ENCODE data around the gene SUCLG1. TPM values are rescaled to one million over a fixed set of nuclear protein-coding genes. Genes with fewer than 3 reads are reported as not detected.

Gene SUCLG1
- total RNA-seq, 1 donor from 2014 or later, result 40.2 TPM

DNA sequence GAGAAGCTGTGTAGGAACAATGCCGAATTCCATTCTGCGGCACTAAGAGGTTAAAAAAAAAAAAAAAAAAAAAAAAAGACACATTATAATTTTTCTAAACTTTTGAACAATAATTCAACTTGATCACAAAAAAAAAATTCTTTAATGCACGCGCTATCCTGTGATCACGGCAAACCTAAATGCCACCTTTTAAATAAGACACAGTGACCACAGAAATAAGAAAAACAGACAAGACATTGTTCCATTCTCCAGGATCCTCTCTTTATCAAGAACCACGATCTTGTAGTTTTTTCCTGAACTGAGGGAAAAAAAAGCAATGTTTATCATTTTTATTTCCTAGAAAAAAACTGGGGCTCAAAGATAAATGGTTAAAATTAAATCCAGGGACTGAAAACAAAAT is 9.4 kb downstream of the SUCLG1 start:
- Histone ChIP-seq H3K4me2 (no peak overlapping the region), H3K27ac (no peak overlapping the region), H3K4me3 (no peak overlapping the region), H3K9me3 (ENCODE audit: low read depth) (no peaks in the 10 kb centered on the region), H3F3A (ENCODE audit: low read depth) (no peaks in the 10 kb centered on the region), H3K9ac (no peak overlapping the region), H3K36me3 (peaks cover 4% of the 10 kb centered on the region), H2AFZ (replicated peaks) (no peak overlapping the region), H3K27me3 (no peaks in the 10 kb centered on the region), H3K4me1 (no peaks in the 10 kb centered on the region), H3K79me2 (ENCODE audit: low read depth) (peaks cover 15% of the 10 kb centered on the region), H4K20me1 (ENCODE audit: low read depth) (peaks cover 3% of the 10 kb centered on the region)
- H3K9me3 Mint-ChIP-seq, result no peaks in the 10 kb centered on the region
- TF ChIP-seq EZH2 (IDR thresholded peaks at IDR 0.05) (no peak), CTCF (IDR thresholded peaks at IDR 0.05) (no peak), EZH2phosphoT487 (IDR thresholded peaks at IDR 0.05) (no peak)
- H3K4me1 Mint-ChIP-seq, result no peaks in the 10 kb centered on the region
- peaks cover 14% of the 10 kb centered on the region for H3K36me3 Mint-ChIP-seq
- H3K4me3 Mint-ChIP-seq, result no peak overlapping the region
- H3K27me3 Mint-ChIP-seq (ENCODE audit: insufficient read depth, low read depth), result no peaks in the 10 kb centered on the region
- DNase-seq (ENCODE audit: low spot score), result no peak
- H3K27ac Mint-ChIP-seq, result no peak overlapping the region

GRCh38 chr2:84449055-84449454 is 10.0 kb downstream of the SUCLG1 start:
- H3K9me3 ChIP-seq (ENCODE audit: low read depth), result no peaks in the 10 kb centered on the region
- Mint-ChIP-seq H3K4me1 (no peaks in the 10 kb centered on the region), H3K27me3 (ENCODE audit: insufficient read depth, low read depth) (no peaks in the 10 kb centered on the region), H3K4me3 (no peak overlapping the region), H3K9me3 (no peaks in the 10 kb centered on the region), H3K36me3 (peaks cover 14% of the 10 kb centered on the region), H3K27ac (no peak overlapping the region)
- TF ChIP-seq CTCF (IDR thresholded peaks at IDR 0.05) (no peak), EZH2 (IDR thresholded peaks at IDR 0.05) (no peak), EZH2phosphoT487 (IDR thresholded peaks at IDR 0.05) (no peak)
- no peak overlapping the region for H3K9ac ChIP-seq
- no peaks in the 10 kb centered on the region for H3K4me1 ChIP-seq
- H4K20me1 ChIP-seq (ENCODE audit: low read depth), result peaks cover 3% of the 10 kb centered on the region
- H3K4me3 ChIP-seq, result no peak overlapping the region
- no peak overlapping the region for H2AFZ ChIP-seq (replicated peaks)
- no peaks in the 10 kb centered on the region for H3K27me3 ChIP-seq
- no peaks in the 10 kb centered on the region for H3F3A ChIP-seq (ENCODE audit: low read depth)
- H3K36me3 ChIP-seq, result peaks cover 4% of the 10 kb centered on the region
- H3K79me2 ChIP-seq (ENCODE audit: low read depth), result peaks cover 15% of the 10 kb centered on the region
- no peak overlapping the region for H3K4me2 ChIP-seq
- DNase-seq (ENCODE audit: low spot score), result no peak
- no peak overlapping the region for H3K27ac ChIP-seq

DNA sequence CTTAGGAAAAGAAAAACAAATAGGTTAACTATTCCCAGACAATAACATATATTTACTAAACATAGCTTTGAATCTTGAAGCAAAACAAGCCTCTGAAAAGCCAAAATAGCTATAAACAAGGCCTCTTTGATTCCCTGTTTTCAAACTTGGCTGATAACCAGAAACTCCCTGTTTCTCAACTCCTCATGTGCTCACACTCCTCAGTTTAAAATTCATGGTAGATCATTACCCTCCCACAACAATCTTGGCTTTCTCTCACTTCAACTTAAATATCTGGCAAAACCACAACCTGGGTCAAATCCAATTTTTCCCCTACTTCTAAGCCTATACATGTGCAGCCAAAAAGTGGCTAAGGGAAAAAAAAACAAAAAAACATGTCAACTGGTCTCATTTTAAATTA is 15.6 kb downstream of the SUCLG1 start:
- no peak overlapping the region for H3K27ac ChIP-seq
- DNase-seq (ENCODE audit: low spot score), result no peak
- no peak overlapping the region for H3K27ac Mint-ChIP-seq
- H3K27me3 Mint-ChIP-seq (ENCODE audit: insufficient read depth, low read depth), result no peaks in the 10 kb centered on the region
- H3K9me3 Mint-ChIP-seq, result no peaks in the 10 kb centered on the region
- TF ChIP-seq EZH2phosphoT487 (IDR thresholded peaks at IDR 0.05), result no peak
- no peak for TF ChIP-seq EZH2 (IDR thresholded peaks at IDR 0.05)
- no peak for TF ChIP-seq CTCF (IDR thresholded peaks at IDR 0.05)
- no peaks in the 10 kb centered on the region for H3K4me1 ChIP-seq
- no peaks in the 10 kb centered on the region for H3K4me1 Mint-ChIP-seq
- peaks cover 9% of the 10 kb centered on the region for H3K36me3 ChIP-seq
- H3K9ac ChIP-seq, result no peak overlapping the region
- no peak overlapping the region for H3K4me2 ChIP-seq
- H3K4me3 Mint-ChIP-seq, result no peak overlapping the region
- H3K27me3 ChIP-seq, result no peaks in the 10 kb centered on the region
- no peaks in the 10 kb centered on the region for H3K79me2 ChIP-seq (ENCODE audit: low read depth)
- H3K36me3 Mint-ChIP-seq, result peaks cover 41% of the 10 kb centered on the region
- H4K20me1 ChIP-seq (ENCODE audit: low read depth), result no peaks in the 10 kb centered on the region
- no peak overlapping the region for H2AFZ ChIP-seq (replicated peaks)
- no peaks in the 10 kb centered on the region for H3K9me3 ChIP-seq (ENCODE audit: low read depth)
- no peaks in the 10 kb centered on the region for H3F3A ChIP-seq (ENCODE audit: low read depth)
- H3K4me3 ChIP-seq, result no peak overlapping the region
